Upper lobe of right lung (tissue), 1 donor: ENCODE results near the gene GCGR. TPM values are rescaled to one million over a fixed set of nuclear protein-coding genes. Genes with fewer than 3 reads are reported as not detected.

Experiments used
- ATAC-seq: fragments of 200-7000 bp; cut with Tn5 transposase; one replicate; pipeline ENCODE4 v1.9.1; 2020; ENCODE audit warnings: mild to moderate bottlenecking, moderate library complexity
- DNase-seq: peaks from one replicate; pipeline ENCODE4 v3.0.0-alpha.2; 2020
- H3K27ac ChIP-seq: fragments of 200-600 bp; one replicate; pipeline ENCODE4 v1.8.0; 2022
- H3K27me3 ChIP-seq: fragments of 200-600 bp; one replicate; pipeline ENCODE4 v1.8.0; 2022; ENCODE audit warnings: mild to moderate bottlenecking
- H3K36me3 ChIP-seq: fragments of 200-600 bp; one replicate; pipeline ENCODE4 v1.8.0; 2022
- H3K4me1 ChIP-seq: fragments of 200-600 bp; one replicate; pipeline ENCODE4 v1.8.0; 2022
- H3K4me3 ChIP-seq: fragments of 200-600 bp; one replicate; pipeline ENCODE4 v1.8.0; 2022; ENCODE audit warnings: mild to moderate bottlenecking
- H3K9me3 ChIP-seq: fragments of 200-600 bp; one replicate; pipeline ENCODE4 v1.8.0; 2022
- CTCF ChIP-seq: fragments of 200-600 bp; IDR thresholded peaks from one replicate; pipeline ENCODE4 v1.8.0; 2022; ENCODE audit warnings: antibody characterized with exemption
- intact Hi-C: fragments of 100-400 bp; cut with DNase I; formaldehyde crosslinking; loops from one replicate; pipeline ENCODE4 v1.11.0; 2022
- total RNA-seq: library from RNA; stranded (reverse); fragmentation: NEBNext Ultra II Directional; extraction: Animal tissue kit (Norgen Biotek cat#: 25700); gene quantifications from one replicate; pipeline ENCODE4 v1.2.1, GENCODE V29; 2021
- donor health status: DM: no; HTN: yes; CAD: no; lungs with severe emphysema.

Gene GCGR
- total RNA-seq, 1 donor from 2014 or later, result not detected

- ATAC-seq, result no peak
- no peaks in the 10 kb centered on the region for H3K36me3 ChIP-seq
- intact Hi-C loops, result no loop called here
- no peaks in the 10 kb centered on the region for H3K4me1 ChIP-seq
- no peak for DNase-seq
- H3K9me3 ChIP-seq, result no peaks in the 10 kb centered on the region
- no peak overlapping the region for H3K4me3 ChIP-seq
- TF ChIP-seq CTCF, result no peak
- H3K27ac ChIP-seq, result no peak overlapping the region
- peaks cover 14% of the 10 kb centered on the region for H3K27me3 ChIP-seq
Observed at GRCh38 chr17:81813861-81814683, 10.1 kb downstream of the GCGR start.

- Histone ChIP-seq H3K4me3 (no peak overlapping the region), H3K4me1 (no peaks in the 10 kb centered on the region), H3K27me3 (peaks cover 14% of the 10 kb centered on the region), H3K27ac (no peak overlapping the region), H3K36me3 (no peaks in the 10 kb centered on the region), H3K9me3 (no peaks in the 10 kb centered on the region)
- intact Hi-C loops, result no loop called here
- ATAC-seq, result peak; percentile 42
- no peak for TF ChIP-seq CTCF
- no peak for DNase-seq
Observed at GRCh38 chr17:81814748-81815645, 11.0 kb downstream of the GCGR start.

GRCh38 chr17:81815646-81815986 is 11.7 kb downstream of the GCGR start:
- ATAC-seq (peak; percentile 7), DNase-seq (no peak)
- Histone ChIP-seq H3K4me1 (no peaks in the 10 kb centered on the region), H3K9me3 (no peaks in the 10 kb centered on the region), H3K27me3 (peaks cover 14% of the 10 kb centered on the region), H3K36me3 (no peaks in the 10 kb centered on the region), H3K4me3 (no peak overlapping the region), H3K27ac (no peak overlapping the region)
- no peak for TF ChIP-seq CTCF
- intact Hi-C loops, result no loop called here

DNA sequence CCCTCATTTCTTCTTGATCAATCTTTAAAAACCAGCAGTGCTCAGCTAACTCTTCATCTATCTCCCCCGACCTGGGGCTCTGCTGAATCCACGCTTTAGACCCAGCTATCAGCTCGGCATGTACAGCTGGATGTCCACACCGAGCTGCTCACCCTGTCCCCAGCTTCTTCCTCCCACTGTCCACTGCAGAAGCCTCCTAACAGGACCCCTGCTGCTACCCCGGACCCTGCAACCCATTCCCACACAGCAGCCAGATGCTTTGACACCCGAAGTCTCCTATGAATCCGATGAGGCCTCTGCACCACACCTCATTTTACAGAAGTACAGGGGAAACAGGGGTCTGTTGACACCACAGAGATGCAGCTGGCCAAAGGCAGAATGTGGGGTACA is 13.8 kb downstream of the GCGR start:
- H3K27ac ChIP-seq, result no peak overlapping the region
- no peak overlapping the region for H3K4me3 ChIP-seq
- H3K9me3 ChIP-seq, result no peaks in the 10 kb centered on the region
- peaks cover 12% of the 10 kb centered on the region for H3K4me1 ChIP-seq
- ATAC-seq, result no peak
- intact Hi-C loops, result no loop called here
- no peak for DNase-seq
- no peaks in the 10 kb centered on the region for H3K36me3 ChIP-seq
- TF ChIP-seq CTCF, result no peak
- no peaks in the 10 kb centered on the region for H3K27me3 ChIP-seq

GRCh38 chr17:81819708-81820107 is 15.8 kb downstream of the GCGR start:
- Histone ChIP-seq H3K27me3 (no peaks in the 10 kb centered on the region), H3K4me3 (no peak overlapping the region), H3K36me3 (no peaks in the 10 kb centered on the region), H3K9me3 (no peaks in the 10 kb centered on the region), H3K27ac (no peak overlapping the region), H3K4me1 (peaks cover 12% of the 10 kb centered on the region)
- DNase-seq (no peak), ATAC-seq (no peak)
- intact Hi-C loops, result no loop called here
- TF ChIP-seq CTCF, result no peak
